RPMI7951 (cell line): Measurements from ENCODE around the gene CARD11. TPM values are rescaled to one million over a fixed set of nuclear protein-coding genes. Genes with fewer than 3 reads are reported as not detected.

ENCODE experiments used
- DNase-seq: peaks from one replicate; pipeline ENCODE4 v3.0.0-alpha.2; 2012; ENCODE audit warnings: low read depth
- total RNA-seq: library from RNA; depleted of rRNA; stranded (reverse); fragments of >200 nt; shearing (Covaris generic); gene quantifications from 2 replicates; pipeline ENCODE4 v1.2.3, GENCODE V29; 2014

CARD11 gene
- total RNA-seq, 1 experiment from 2014 or later, result not detected

GRCh38 chr7:2982401-2982800, 61.3 kb downstream of the CARD11 start:
- no peak for DNase-seq

GRCh38 chr7:2981103-2981480, 62.6 kb downstream of the CARD11 start:
- DNase-seq, result no peak

GRCh38 chr7:2980401-2981102, 63.1 kb downstream of the CARD11 start:
- no peak for DNase-seq

- no peak for DNase-seq
Measured at GRCh38 chr7:2979951-2980350, 63.7 kb downstream of the CARD11 start.

GRCh38 chr7:2979201-2979631, 64.5 kb downstream of the CARD11 start:
- no peak for DNase-seq

GRCh38 chr7:2978408-2978807, 65.3 kb downstream of the CARD11 start:
- no peak for DNase-seq

- DNase-seq, result no peak
Measured at GRCh38 chr7:2975821-2976371, 67.8 kb downstream of the CARD11 start.

GRCh38 chr7:2974093-2974819, 69.4 kb downstream of the CARD11 start:
- no peak for DNase-seq

GRCh38 chr7:2972835-2973161, 70.9 kb downstream of the CARD11 start:
- DNase-seq, result no peak

GRCh38 chr7:2971914-2972834, 71.5 kb downstream of the CARD11 start:
- DNase-seq, result no peak

- no peak for DNase-seq
Measured at GRCh38 chr7:2970861-2971260, 72.8 kb downstream of the CARD11 start.

GRCh38 chr7:2970307-2970664, 73.4 kb downstream of the CARD11 start:
- DNase-seq, result no peak

- no peak for DNase-seq
Measured at GRCh38 chr7:2969398-2970306, 74.0 kb downstream of the CARD11 start.

- peak; percentile 18 for DNase-seq
Measured at GRCh38 chr7:2968616-2969397, 74.9 kb downstream of the CARD11 start.

- DNase-seq, result no peak
Measured at GRCh38 chr7:2968176-2968575, 75.5 kb downstream of the CARD11 start.

- no peak for DNase-seq
Measured at GRCh38 chr7:2967705-2968104, 76.0 kb downstream of the CARD11 start.

- DNase-seq, result no peak
Measured at GRCh38 chr7:2967253-2967652, 76.4 kb downstream of the CARD11 start.

GRCh38 chr7:2966466-2967078, 77.1 kb downstream of the CARD11 start:
- no peak for DNase-seq

GRCh38 chr7:2965745-2966270, 77.9 kb downstream of the CARD11 start:
- DNase-seq, result no peak

- no peak for DNase-seq
Measured at GRCh38 chr7:2965301-2965700, 78.4 kb downstream of the CARD11 start.
